ENCODE results near the gene IFT81.

GRCh38 chr12:110244372-110244771 lies 120.2 kb downstream of the IFT81 start:
- TF ChIP-seq CTCF (IDR thresholded peaks at IDR 0.05; ENCODE audit: extremely low read depth in 1 of 2, insufficient read depth in 1 of 2, low read depth in 1 of 2, low read length in 2 of 2), result no peak
- no peak for TF ChIP-seq GATA2 (IDR thresholded peaks at IDR 0.05; ENCODE audit: insufficient read depth, insufficient read length, low read depth, low read length)
- no peak for TF ChIP-seq POLR2A (IDR thresholded peaks at IDR 0.05; ENCODE audit: low read depth, low read length)
- TF ChIP-seq EZH2 (IDR thresholded peaks at IDR 0.05; ENCODE audit: borderline replicate concordance, low read depth, low read length, severe bottlenecking), result no peak
- TF ChIP-seq, protein P1, sequence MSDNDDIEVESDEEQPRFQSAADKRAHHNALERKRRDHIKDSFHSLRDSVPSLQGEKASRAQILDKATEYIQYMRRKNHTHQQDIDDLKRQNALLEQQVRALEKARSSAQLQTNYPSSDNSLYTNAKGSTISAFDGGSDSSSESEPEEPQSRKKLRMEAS (IDR thresholded peaks at IDR 0.05; ENCODE audit: insufficient read depth, insufficient read length), result no peak
- TF ChIP-seq POLR2AphosphoS5 (IDR thresholded peaks at IDR 0.05; ENCODE audit: insufficient read depth, low read depth, low read length), result no peak
- no peak for TF ChIP-seq JUN (IDR thresholded peaks at IDR 0.05; ENCODE audit: borderline replicate concordance, insufficient read depth, insufficient read length, low read depth)
- TF ChIP-seq FOS (IDR thresholded peaks at IDR 0.05; ENCODE audit: borderline replicate concordance, insufficient read depth, low read length), result no peak

All from endothelial cell of umbilical vein (primary cell).